IMR-90 (cell line): ENCODE data around the gene STAT3.

ENCODE experiments used
- CTCF ChIP-seq: conservative IDR thresholded peaks from 2 replicates; pipeline ENCODE4 v1.5.1; 2012; ENCODE audit warnings: mild to moderate bottlenecking, low read depth, low read length, improper control_type of control experiment
- TF ChIP-seq, protein P1 (sequence below): fragments of 150-350 bp; IDR thresholded peaks from 2 replicates; pipeline ENCODE4 v1.6.1; 2017; ENCODE audit warnings: mild to moderate bottlenecking, antibody characterized with exemption, low read length, low read depth

DNA sequence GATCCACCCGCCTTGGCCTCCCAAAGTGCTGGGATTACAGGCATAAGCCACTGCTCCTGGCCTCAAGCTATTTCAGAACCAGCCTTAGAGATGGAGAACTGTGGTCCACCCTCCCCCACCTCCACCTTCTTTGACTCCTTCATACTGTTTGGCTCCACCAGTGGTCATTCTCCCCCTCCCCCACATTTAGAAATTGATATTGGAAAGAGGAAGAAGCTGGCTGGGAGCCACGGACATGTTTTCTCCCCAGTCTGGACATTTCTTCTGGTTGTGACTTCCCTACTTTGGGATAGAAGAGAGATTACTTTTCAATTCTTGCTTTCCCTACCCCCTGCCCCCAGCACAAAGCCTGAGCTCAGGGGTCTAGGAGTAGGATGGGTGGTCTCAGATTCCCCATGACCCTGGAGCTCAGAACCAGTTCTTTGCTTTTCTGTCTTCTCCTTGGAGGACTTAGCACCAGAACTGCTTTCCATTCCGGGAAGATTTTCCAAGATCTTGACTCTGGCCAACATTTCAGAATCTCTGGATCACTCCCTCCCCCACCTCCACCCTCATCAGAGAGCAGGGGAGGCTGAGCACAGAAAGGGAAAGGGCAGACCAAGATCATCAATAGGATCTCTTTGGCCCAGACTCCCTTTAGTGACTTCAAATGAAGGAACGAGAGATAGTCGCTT is 18.5 kb upstream of the STAT3 start:
- TF ChIP-seq, protein P1, sequence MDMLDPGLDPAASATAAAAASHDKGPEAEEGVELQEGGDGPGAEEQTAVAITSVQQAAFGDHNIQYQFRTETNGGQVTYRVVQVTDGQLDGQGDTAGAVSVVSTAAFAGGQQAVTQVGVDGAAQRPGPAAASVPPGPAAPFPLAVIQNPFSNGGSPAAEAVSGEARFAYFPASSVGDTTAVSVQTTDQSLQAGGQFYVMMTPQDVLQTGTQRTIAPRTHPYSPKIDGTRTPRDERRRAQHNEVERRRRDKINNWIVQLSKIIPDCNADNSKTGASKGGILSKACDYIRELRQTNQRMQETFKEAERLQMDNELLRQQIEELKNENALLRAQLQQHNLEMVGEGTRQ = no peak
- no peak for TF ChIP-seq CTCF
